MM.1S (cell line): ENCODE measurements around the gene BRIP1.
"Not testable (repeated sequence)": the region's sequence is repeated elsewhere in the genome, so short reads cannot be mapped to it uniquely, and the experiment has no call there.

Experiments
- CTCF ChIP-seq: fragments of 300-600 bp; sonication (generic); IDR thresholded peaks from 2 replicates; pipeline ENCODE4 v1.5.1; 2016; ENCODE audit warnings: antibody characterized with exemption, low read length, mixed read lengths
- EZH2 ChIP-seq: fragments of 300-600 bp; sonication (generic); optimal IDR thresholded peaks from 2 replicates; pipeline ENCODE3; 2017; ENCODE audit warnings: low read depth, mild to moderate bottlenecking, antibody characterized with exemption, low read length, mixed read lengths
- EZH2phosphoT487 ChIP-seq: fragments of 300-600 bp; sonication (generic); IDR thresholded peaks from 2 replicates; pipeline ENCODE4 v1.6.1; 2018; ENCODE audit warnings: antibody characterized with exemption, low read length

GRCh38 chr17:61673019-61673897 is 190.1 kb downstream of the BRIP1 start:
- TF ChIP-seq CTCF, EZH2phosphoT487, EZH2: not testable (repeated sequence)
